ENCODE data around the gene PFKFB2.

DNA sequence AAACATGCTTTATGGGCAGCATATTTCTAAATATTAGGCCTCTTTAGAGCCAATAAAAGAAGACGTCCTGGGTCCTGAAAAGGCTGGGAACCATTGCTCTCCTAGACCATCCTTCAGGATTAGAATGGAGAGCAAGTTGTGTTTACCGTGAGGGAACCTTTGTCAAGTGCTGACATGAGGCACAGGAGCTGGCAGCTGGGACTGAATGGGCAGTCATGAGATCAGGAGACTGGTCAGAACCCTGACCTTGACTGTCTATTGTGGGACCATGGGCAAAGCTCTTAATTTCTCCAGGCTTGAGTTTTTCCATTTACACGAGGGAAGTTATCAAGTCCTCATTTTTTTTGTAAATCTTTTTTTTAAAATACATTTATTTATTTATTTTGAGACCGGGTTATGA, 5.2 kb downstream of the PFKFB2 start:
- no peak for TF ChIP-seq ATF3 (IDR thresholded peaks at IDR 0.05)
- TF ChIP-seq, protein P1, sequence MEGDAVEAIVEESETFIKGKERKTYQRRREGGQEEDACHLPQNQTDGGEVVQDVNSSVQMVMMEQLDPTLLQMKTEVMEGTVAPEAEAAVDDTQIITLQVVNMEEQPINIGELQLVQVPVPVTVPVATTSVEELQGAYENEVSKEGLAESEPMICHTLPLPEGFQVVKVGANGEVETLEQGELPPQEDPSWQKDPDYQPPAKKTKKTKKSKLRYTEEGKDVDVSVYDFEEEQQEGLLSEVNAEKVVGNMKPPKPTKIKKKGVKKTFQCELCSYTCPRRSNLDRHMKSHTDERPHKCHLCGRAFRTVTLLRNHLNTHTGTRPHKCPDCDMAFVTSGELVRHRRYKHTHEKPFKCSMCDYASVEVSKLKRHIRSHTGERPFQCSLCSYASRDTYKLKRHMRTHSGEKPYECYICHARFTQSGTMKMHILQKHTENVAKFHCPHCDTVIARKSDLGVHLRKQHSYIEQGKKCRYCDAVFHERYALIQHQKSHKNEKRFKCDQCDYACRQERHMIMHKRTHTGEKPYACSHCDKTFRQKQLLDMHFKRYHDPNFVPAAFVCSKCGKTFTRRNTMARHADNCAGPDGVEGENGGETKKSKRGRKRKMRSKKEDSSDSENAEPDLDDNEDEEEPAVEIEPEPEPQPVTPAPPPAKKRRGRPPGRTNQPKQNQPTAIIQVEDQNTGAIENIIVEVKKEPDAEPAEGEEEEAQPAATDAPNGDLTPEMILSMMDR (IDR thresholded peaks at IDR 0.05; ENCODE audit: low read depth, low read length, missing input control): no peak
